Measurements from ENCODE around the gene ITGA1.

GRCh38 chr5:52910071-52910470 is 122.4 kb downstream of the ITGA1 start:
- no peak for TF ChIP-seq CTCF (IDR thresholded peaks at IDR 0.05)
- no peak for TF ChIP-seq POLR2AphosphoS5 (IDR thresholded peaks at IDR 0.05)
